Stimulated activated CD4-positive, alpha-beta T cell treated with anti-CD3 and anti-CD28 coated beads, TNF-alpha, amount 100 ng/mL, for 1 hour (primary cell): ENCODE data around the gene GPSM1.

Experiments
- DNase-seq, 3 donors: peaks; one replicate each; pipeline ENCODE4 v3.0.0-alpha.2; 2020; ENCODE audit warnings: low read depth in 3 of 3, low spot score in 1 of 3

The GPSM1 gene

DNA sequence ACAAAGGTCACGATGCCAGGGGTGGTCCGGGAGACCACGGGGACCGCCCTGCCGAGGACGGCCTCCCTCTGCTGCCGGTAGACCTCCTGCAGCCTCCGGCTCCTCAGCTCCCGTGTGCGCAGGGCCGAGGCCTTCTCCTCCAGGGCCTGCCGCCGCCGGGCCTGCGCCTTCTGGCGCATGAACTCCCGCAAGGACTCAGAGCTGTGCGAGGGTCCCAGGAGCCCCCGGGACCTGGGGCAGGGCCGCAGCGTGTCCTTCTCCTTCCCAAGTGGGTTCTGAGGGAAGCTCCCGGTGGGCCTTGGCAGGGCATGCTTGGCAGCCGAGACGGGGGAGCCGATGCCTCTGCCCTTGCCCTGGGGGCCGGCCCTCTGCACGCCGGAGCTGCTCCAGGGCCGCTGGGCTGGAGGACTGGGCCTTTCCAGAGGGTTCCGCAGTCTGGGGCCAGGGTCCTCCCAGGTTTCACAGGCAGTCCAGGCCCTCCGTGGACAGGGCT is 36.8 kb upstream of the GPSM1 start:
- DNase-seq, result no peak

DNA sequence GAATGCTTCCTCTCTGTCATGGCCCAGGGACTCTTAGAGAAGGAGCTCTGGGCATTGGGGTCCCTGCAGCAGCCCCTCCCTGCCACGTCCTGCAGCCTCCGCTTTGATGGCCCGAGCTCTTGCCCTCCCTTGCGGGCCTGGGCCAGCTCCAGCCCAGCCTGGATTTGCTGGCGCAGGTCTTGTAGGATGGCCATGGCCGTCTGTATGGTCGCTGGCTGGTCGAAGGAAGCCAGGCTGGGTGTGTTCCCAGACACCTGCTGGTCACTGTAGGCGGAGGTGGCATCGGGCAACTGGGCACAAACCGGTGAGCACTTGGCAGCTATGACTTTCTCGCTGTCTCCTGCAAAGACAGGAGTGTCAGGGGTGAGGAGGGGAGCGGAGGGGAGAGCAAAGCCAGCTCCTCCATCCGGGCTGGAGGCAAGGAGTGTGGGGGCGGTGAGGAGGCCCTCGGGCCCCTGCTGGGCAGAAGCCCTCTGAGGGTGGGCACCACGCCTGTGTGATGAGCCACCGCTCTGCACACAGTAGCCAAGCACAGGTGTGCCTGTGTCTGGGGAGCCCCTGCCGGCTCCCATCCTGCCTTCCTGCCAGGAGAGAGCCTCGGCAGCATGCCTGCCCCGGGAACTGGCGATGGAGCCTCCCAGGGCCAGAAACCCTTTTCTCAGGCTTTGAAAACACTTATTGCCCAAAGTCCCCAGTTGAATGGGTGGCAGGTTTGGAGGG is 35.9 kb upstream of the GPSM1 start:
- no peak for DNase-seq

GRCh38 chr9:136292026-136292538 is 35.3 kb upstream of the GPSM1 start:
- no peak for DNase-seq

- no peak for DNase-seq
These were observed 34.5 kb upstream of the GPSM1 start for GRCh38 chr9:136292591-136293448.

DNA sequence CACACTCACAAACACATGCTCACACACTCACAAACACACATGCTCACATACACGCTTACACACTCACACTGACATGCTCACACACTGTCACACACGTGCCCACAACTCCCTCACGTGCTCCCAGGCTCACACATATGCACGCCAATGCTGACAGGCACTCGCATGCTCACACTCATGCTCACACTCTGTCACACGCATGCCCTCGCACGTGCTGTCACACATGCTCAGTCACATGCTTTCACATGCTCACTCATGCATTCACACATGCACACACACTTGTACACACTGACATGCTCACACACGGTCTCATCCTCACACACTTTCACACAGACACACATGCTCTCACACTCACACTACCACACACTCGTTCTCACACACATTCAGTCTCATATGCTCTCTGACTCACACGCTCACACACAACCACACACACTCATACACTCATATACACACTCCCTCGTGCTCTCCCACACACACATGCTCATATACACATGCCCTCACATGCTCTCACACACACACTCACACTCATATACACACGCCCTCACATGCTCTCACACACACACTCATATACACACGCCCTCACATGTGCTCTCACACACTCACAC is 33.8 kb upstream of the GPSM1 start:
- no peak for DNase-seq

- DNase-seq, result no peak
These were observed 32.9 kb upstream of the GPSM1 start for GRCh38 chr9:136294437-136294836.

- DNase-seq, result no peak
These were observed 32.3 kb upstream of the GPSM1 start for GRCh38 chr9:136295055-136295454.

GRCh38 chr9:136295542-136296433 is 31.6 kb upstream of the GPSM1 start:
- no peak for DNase-seq

- DNase-seq, result no peak
These were observed 30.8 kb upstream of the GPSM1 start for GRCh38 chr9:136296434-136297015.

DNA sequence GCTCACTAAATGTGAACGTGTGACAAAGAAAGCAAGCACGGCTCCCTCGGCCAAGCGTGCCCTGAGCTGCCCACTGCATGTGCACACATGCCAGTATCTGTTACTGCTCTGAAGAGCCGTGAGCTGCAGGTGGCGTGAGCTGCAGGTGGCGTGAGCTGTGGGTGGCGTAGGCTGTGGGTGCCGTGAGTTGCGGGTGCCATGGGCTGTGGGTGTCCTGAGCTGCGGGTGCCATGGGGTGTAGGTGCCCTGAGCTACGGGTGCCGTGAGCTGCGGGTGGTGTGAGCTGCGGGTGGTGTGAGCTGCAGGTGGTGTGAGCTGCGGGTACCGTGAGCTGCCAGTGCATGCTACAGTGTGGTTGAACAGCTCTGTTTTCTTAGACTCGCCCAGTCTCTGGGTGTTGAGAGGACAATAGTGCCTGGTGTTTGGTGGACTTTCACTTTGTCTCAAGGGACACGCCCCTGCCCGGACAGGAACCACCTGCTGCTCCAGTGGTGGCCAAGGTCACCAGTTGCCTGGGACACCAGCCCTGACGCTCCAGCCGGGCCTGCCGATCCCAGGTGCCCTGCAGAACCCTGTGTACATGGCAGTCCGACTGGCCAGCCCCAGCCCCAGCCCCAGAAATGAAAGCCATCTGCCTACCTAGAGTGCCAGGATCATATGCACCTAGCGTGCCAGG is 30.2 kb upstream of the GPSM1 start:
- no peak for DNase-seq

GRCh38 chr9:136297766-136298735 is 29.3 kb upstream of the GPSM1 start:
- DNase-seq, result no peak

DNA sequence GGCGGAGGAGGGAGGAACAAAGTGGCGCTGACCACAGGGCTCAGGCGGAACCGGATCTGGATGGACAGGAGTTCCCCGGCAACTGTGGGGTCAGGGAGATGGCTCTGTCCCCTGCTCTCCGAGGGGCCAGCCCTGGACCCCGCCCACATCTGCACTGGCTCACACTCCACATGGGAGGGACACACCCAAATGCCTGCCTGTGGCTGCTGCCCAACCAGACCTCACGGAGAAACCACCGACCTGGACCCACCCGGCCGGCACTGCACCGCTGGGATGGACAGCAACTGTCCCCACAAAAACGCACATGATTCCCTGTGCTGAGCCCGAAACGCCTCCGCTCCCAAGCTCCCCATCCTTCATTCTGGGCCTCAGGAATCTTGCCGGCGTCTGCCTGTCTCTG is 28.2 kb upstream of the GPSM1 start:
- no peak for DNase-seq

GRCh38 chr9:136299541-136299940 is 27.8 kb upstream of the GPSM1 start:
- no peak for DNase-seq

DNA sequence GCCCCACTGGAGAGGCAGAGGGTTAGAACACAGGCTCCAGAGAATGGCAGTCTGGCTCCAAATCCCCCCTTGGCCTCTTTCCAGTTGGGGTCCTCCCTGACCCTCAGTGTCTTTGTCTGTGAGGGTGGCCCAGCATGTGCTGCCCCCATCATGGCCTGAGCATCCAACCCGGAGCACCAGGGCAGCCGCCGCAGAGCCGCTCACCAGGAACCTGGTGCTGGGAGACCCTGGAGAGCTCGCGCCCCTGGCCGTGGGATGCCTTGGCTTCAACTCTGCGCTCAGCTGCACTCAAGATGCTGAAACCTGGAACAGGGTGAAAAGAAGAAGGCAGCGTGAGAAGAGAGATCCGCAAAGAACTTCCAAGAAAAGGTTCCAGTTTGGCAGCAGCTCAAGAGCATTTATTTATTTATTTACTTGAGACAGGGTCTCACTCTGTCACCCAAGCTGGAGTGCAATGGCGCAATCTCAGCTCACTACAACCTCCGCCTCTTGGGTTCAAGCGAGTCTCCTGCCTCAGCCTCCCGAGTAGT is 27.3 kb upstream of the GPSM1 start:
- no peak for DNase-seq

DNA sequence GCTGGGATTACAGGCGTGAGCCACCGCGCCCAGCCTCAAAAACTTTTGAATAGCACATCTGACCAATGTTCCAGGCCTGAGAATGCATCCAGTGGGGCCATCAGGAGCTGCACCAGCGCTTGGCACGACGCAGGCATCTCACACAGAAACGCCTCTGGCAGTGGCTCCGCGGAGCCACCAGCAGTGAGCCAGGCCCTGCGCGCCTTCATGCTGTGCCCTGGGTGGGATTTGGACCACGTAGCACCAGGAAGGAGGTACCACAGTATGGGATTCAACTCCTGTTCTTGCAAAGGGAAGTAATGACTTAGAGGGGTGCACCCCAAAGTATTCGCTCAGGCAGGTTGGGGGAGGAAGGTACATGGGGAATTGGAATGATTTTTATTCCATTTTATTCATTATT is 26.5 kb upstream of the GPSM1 start:
- no peak for DNase-seq

DNA sequence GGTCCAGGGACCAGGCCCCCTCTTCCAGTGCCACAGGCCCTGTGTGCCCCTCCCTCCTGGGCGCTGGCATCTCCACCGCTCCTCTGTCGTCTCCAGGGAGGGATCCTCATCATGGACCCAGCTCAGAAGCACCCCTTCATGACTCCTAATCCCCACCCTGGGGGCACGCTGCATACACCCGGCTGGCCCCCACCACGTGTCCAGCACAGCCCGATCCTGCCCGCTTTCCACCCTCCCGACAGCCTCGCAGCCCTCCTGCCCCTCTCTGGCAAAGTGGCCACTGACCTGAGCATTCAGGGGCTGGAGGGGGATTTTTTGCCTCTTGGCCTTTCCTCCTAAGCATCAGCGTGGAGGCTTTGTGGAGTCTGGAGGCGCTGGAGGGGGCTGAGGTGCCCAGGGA is 24.8 kb upstream of the GPSM1 start:
- DNase-seq, result no peak

- no peak for DNase-seq
These were observed 24.1 kb upstream of the GPSM1 start for GRCh38 chr9:136303066-136303824.
